Measurements from ENCODE around the gene RPL9. TPM values are rescaled to one million over a fixed set of nuclear protein-coding genes. Genes with fewer than 3 reads are reported as not detected.
"Not testable (repeated sequence)": the region's sequence is repeated elsewhere in the genome, so short reads cannot be mapped to it uniquely, and the experiment has no call there.

Gene RPL9
- total RNA-seq, 4 donors from 2014 or later, result 798 to 2,811 (median 1,122) TPM

DNA sequence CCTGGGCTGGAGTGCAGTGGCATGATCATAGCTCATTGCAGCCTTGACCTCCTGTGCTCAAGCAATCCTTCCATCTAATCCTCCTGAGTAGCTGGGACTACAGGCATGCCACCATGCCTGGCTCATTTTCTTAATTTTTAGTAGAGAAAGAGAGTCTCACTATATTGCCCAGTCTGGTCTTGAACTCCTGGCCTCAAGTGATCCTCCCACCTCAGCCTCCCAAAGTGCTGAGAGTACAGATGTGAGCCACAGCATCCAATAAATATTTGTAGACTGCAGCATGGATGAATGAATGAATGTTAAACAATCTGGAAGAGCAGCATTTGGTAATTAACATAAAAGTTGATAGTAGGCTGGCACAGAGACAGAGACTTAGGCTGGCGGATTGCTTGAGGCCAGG is 32.0 kb downstream of the RPL9 start:
- TF ChIP-seq POLR2A (IDR thresholded peaks at IDR 0.05), result no peak
- TF ChIP-seq, protein P1, sequence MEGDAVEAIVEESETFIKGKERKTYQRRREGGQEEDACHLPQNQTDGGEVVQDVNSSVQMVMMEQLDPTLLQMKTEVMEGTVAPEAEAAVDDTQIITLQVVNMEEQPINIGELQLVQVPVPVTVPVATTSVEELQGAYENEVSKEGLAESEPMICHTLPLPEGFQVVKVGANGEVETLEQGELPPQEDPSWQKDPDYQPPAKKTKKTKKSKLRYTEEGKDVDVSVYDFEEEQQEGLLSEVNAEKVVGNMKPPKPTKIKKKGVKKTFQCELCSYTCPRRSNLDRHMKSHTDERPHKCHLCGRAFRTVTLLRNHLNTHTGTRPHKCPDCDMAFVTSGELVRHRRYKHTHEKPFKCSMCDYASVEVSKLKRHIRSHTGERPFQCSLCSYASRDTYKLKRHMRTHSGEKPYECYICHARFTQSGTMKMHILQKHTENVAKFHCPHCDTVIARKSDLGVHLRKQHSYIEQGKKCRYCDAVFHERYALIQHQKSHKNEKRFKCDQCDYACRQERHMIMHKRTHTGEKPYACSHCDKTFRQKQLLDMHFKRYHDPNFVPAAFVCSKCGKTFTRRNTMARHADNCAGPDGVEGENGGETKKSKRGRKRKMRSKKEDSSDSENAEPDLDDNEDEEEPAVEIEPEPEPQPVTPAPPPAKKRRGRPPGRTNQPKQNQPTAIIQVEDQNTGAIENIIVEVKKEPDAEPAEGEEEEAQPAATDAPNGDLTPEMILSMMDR (IDR thresholded peaks at IDR 0.05), result no peak
- Histone ChIP-seq H3K4me1 (no peaks in the 10 kb centered on the region), H3K4me3 (no peak overlapping the region), H3K27me3 (no peaks in the 10 kb centered on the region), H3K27ac (no peak overlapping the region), H3K9me3 (no peaks in the 10 kb centered on the region), H3K36me3 (no peaks in the 10 kb centered on the region)
- DNase-seq, result no peak

DNA sequence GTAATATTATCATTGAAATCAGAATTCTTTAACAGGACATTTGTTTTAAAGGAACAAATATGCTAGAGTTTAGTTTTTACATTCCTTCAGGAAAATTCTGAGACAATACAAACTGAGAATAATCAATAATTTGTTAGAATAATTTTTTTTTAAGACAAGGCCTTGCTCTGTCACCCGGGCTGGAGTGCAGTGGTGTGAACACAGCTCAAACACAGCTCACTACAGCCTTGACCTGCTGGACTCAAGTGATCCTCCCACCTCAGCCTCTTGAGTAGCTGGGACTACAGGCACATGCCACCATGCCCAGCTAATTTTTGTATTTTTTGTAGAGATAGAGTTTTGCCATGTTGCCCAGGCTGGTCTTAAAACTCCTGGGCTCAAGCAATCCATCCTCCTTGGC is 33.4 kb downstream of the RPL9 start:
- H3K27ac ChIP-seq, H3K27me3 ChIP-seq, DNase-seq, H3K4me3 ChIP-seq, H3K4me1 ChIP-seq, H3K9me3 ChIP-seq, H3K36me3 ChIP-seq: not testable (repeated sequence)

DNA sequence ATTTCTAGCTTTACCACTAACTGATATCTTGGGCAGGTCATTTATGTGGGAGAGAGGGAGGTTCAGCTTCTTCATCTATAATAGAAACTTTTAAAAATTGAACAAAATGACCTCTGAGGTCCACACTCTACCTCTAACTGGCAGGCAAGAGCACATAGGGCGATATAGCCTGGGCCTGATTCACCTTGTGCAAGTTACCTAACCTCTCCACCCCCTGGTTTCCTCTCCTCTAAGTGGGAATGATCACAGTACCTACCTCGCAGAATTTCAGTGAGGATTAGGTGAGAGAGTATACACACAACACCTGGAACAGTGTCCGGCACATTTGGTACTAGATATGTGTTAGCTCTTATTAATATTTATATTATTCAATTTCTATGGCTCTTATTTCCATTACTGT is 36.5 kb downstream of the RPL9 start:
- Histone ChIP-seq H3K36me3 (no peaks in the 10 kb centered on the region), H3K27ac (no peak overlapping the region), H3K9me3 (no peaks in the 10 kb centered on the region), H3K4me1 (no peaks in the 10 kb centered on the region), H3K4me3 (no peak overlapping the region), H3K27me3 (no peaks in the 10 kb centered on the region)
- DNase-seq, result no peak
- TF ChIP-seq, protein P1 (IDR thresholded peaks at IDR 0.05), result no peak
- no peak for TF ChIP-seq POLR2A (IDR thresholded peaks at IDR 0.05)

DNA sequence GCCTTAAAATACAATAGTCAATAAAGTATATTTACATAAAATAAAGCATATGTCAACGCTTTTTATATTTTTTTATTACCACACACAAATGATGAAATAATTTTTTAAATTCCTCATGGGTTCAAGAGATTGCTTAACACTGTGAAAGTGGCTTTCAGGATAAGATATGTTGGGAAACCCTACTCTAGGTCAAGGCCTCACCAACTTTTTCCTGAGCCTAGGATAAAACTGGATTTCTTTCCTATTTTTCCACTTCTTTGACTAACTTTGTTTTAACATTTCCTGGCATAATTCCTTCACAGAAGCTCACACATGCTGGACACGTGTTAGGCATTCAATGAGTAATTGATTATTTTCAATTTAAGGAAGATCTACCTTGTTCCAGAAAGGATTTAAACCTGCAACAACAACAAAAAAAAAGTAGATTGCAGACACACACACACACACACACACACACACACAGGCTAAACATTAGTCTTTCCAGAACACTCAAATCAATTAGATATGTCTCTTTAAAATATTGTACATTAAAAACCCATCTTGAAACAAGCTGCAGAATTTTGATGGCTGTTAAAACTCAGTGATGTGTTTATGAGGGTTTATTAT is 42.9 kb downstream of the RPL9 start:
- no peaks in the 10 kb centered on the region for H3K4me1 ChIP-seq
- no peaks in the 10 kb centered on the region for H3K27me3 ChIP-seq
- H3K27ac ChIP-seq, result no peak overlapping the region
- no peaks in the 10 kb centered on the region for H3K9me3 ChIP-seq
- no peak overlapping the region for H3K4me3 ChIP-seq
- no peak for DNase-seq
- TF ChIP-seq, protein P1 (IDR thresholded peaks at IDR 0.05), result no peak
- no peak for TF ChIP-seq POLR2A (IDR thresholded peaks at IDR 0.05)
- H3K36me3 ChIP-seq, result no peaks in the 10 kb centered on the region

DNA sequence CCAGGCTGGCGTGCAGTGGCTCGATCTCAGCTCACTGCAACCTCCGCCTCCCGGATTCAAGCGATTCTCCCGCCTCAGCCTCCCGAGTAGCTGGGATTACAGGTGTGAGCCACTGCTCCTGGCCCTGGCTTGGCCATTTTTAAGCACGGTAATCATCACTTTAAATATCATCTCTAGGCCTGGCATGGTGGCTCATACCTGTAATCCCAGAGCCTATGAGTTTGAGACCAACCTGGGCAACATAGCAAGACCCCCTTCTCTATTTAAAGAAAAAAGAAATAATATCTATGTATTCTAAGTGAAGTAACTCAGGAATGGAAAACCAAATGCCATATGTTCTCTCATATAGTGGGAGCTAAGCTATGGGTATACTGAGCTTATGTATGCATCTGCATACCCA is 47.2 kb downstream of the RPL9 start:
- H3K36me3 ChIP-seq, DNase-seq, H3K4me3 ChIP-seq, H3K9me3 ChIP-seq, H3K27me3 ChIP-seq, H3K4me1 ChIP-seq, H3K27ac ChIP-seq: not testable (repeated sequence)

DNA sequence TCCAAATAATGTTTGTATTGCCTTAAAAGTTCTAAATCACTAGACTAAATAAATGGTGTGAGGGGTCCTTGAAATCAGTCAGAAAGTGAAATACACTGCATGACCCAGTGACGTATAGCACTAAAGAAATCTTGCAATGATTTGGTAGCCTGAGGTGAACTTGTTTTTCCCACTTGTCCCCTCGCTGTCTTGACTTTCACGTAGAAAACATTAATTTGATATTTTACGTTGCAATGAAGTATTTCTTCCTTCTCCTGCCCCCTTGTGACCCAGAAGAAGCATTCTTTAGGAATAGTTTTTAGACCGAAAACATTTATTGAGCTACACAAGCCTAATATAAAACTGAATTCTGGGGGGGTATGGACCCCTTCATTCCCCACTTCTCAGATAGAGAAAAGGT is 48.3 kb downstream of the RPL9 start:
- Histone ChIP-seq H3K9me3 (no peaks in the 10 kb centered on the region), H3K4me3 (no peak overlapping the region), H3K4me1 (no peaks in the 10 kb centered on the region), H3K36me3 (no peaks in the 10 kb centered on the region), H3K27me3 (no peaks in the 10 kb centered on the region), H3K27ac (no peak overlapping the region)
- TF ChIP-seq, protein P1 (IDR thresholded peaks at IDR 0.05), result peak in 1 of 6 experiments; percentile 4
- TF ChIP-seq POLR2A (IDR thresholded peaks at IDR 0.05), result no peak
- no peak for DNase-seq

DNA sequence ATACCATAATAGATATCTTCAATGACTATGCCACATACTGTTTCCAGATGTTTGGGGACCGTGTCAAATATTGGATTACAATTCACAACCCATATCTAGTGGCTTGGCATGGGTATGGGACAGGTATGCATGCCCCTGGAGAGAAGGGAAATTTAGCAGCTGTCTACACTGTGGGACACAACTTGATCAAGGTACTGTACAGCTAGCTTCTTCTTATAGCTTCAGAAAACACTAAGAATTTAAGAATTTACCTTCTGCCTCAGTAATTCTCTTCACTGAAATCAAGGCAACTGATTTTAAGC is 51.2 kb downstream of the RPL9 start:
- no peak for DNase-seq
- TF ChIP-seq, protein P1 (IDR thresholded peaks at IDR 0.05), result no peak
- TF ChIP-seq POLR2A (IDR thresholded peaks at IDR 0.05), result no peak
- no peaks in the 10 kb centered on the region for H3K4me1 ChIP-seq
- no peak overlapping the region for H3K27ac ChIP-seq
- H3K36me3 ChIP-seq, result no peaks in the 10 kb centered on the region
- H3K27me3 ChIP-seq, result no peaks in the 10 kb centered on the region
- no peaks in the 10 kb centered on the region for H3K9me3 ChIP-seq
- H3K4me3 ChIP-seq, result peak overlapping the region in 1 of 4 donors; percentile 39
